M059J (cell line): ENCODE results near the gene RNGTT. TPM values are rescaled to one million over a fixed set of nuclear protein-coding genes. Genes with fewer than 3 reads are reported as not detected.

Experiments
- DNase-seq: peaks from one replicate; pipeline ENCODE4 v3.0.0-alpha.2; 2012; ENCODE audit warnings: low read depth
- total RNA-seq: library from RNA; depleted of rRNA; stranded (reverse); fragments of >200 nt; shearing (Covaris generic); gene quantifications from 2 replicates; pipeline ENCODE4 v1.2.3, GENCODE V29; 2014

Gene RNGTT
- total RNA-seq, 1 experiment from 2014 or later = 21.7 TPM

DNA sequence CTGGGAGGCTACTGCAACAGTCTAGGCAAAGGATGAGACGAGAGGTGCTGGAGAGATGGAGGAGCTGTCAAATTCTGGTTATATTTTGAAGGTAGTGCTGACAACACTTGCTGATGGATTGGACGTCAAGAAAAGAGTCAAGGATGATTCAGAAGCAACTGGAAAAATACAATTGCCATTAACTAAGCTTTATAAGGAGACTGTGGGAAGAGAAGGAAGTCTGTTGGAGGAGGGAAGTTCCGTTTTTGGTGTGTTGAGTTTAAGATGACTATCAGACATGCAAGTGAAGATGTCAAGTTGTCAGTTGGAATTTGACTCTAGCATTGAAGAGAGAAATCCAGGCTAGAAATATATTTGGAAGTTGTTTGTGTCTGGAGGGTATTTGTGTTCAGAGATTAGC lies 358.1 kb downstream of the RNGTT start:
- DNase-seq = no peak

DNA sequence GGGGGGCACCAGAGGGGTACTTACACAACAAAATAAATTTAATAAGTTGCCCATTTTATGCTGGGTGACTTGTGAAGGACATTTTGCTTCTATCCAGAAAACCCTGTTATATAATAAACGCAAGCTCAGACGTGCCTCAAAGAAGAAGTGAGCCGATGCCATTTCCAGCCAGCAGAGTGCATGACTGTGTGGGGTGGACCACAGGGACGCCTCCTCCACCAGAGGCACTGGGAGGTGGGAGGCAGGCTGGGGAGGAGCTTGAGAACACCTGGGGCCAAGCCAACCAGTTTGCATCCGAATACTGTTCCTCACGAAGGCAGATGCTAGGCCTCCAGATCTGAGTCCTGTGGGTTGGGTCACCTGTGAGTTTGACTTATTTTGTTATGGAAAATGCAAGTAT lies 363.8 kb downstream of the RNGTT start:
- DNase-seq = no peak

DNA sequence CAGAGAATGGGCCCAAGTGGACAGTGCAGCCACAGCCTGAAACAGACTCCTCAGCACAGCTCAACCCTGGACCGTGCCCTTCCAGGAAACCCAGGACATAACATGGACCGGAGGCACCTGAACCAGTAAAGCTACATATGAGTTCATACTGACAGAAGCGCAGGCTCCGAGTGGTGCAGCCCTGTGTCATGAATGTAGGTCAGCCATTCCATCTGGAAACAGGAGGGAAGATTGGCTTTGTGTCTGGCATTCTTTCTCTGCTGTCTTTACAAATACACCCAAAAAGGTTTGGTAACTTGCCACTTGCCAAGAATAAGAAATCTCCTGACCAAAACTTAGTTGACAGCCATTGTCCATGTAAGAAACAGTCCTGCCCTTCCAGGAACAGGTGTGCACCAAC lies 366.6 kb downstream of the RNGTT start:
- DNase-seq = no peak

DNA sequence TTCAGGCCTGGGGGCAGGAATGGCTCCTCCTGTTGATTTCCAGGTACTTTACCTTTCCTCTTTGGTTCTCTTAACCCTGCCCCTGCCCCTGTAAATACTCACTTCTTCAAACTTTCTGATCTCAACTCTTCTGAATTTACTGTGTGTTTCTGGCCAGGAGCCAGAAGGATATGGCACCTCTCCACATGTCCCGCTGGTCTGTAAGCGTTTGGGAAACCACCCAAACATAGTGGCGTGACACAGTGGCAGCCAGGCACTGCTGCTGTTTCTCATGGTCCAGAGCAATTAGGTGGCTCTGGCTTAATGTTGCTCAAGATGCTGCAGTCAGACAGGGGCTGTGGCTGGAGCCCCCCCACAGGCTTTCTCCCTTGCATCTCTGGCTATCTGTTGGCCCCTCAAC lies 374.5 kb downstream of the RNGTT start:
- no peak for DNase-seq

DNA sequence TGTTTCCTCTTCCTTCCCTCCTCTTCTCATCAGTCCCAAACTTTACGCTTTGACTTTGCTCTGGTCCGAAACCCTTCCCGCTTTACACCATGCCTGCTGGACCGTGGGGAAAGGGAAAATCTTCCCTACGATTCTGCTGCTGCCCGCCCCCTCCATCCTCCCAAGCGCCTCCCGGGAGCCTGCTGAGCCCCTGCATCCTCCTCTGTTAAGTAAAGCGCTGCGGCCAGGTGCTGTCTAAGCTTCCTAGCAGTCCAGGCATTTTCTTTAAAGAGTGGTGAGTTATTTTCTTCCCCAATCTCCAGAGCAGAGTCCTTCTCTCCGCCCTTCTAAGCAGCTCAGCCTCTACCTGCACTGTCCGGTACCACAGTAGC lies 376.3 kb downstream of the RNGTT start:
- no peak for DNase-seq

DNA sequence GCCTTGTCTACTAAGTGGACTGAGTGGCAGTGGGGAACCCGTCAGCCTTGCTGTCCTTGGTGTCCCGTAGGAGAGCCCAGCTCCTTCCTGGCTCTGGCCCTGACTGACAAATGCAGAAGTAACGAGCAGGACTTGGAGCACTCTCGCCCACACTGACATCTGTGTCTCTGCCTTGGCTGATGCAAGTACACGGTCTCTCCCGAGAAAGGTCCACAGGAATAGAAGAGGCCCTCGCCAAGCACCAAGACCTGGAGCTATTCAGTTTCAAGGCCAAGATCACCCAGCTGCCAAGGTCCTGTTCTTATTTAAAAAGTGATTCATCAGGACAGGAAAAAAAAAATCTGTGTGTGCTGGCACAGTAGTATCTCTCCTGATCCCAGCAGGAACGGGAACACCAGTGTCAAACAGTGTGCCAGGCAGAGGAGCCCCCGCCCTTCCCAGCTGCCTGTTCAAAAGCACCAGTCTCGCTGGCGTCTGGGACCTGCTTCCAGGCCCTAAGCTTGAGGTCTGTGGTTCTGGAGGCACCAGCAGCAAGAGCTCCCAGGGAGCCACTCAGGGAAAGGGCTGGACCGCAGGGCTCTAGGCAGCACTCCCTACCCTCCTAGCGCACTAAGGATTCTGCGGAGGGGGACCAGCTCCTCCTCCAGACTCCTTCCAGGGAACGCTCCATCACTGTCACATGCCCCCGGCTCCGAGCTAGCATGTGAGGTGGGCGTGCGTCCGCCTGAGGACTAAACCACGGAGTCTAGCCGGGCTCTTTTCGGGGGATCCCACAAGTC lies 376.9 kb downstream of the RNGTT start:
- no peak for DNase-seq

DNA sequence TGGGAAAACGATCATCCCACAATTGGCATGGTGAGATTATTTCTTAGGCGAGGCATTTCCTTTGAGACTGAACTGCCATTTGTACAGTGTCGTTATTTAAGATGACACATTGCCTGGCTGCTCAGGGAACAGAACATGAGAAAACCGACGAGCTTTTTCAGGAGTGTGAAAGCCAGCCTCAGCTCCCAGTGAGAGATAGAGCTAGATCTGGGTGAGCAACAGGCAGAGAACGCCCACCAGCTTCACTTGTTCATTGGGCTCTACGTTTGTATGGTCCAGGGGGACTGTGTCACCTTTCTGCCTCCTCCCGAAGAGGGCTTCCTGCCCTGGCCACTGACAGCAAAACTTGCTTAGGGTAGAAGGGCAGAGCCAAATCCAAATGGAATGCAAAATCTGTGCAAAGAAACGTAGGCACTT lies 378.1 kb downstream of the RNGTT start:
- DNase-seq = no peak

DNA sequence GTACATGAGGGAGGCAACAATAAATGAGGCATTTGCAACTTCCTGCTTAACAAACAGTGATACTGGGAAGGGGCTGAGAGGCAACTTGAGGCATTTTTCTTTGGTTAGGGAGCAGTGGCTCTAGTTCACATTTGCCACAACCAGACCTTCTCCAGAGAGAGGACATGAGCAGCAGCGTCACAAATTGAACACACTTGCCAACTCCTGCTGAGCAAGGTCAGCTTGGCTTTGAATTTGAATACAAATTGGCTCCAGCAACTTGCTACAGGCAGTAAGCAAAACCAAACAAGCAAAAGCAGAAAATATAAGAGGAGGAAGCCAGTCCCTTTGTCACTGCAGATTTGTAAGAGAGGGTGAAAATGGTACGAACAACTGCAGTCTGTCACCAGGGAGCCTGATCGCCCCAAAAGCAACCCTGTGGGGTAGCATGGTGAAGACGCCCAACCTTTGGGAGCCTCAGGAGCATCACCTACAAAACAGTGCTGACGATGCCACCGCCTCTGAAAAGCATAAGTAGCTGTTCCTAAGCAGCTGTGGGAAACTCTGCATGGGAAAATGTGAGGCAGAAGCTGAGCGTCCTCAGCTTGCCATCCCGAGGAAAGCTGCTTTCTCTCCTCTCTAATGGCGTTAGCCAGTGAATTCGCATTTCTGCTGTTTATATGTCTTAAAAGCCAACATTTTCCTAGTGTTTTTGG lies 378.7 kb downstream of the RNGTT start:
- no peak for DNase-seq

DNA sequence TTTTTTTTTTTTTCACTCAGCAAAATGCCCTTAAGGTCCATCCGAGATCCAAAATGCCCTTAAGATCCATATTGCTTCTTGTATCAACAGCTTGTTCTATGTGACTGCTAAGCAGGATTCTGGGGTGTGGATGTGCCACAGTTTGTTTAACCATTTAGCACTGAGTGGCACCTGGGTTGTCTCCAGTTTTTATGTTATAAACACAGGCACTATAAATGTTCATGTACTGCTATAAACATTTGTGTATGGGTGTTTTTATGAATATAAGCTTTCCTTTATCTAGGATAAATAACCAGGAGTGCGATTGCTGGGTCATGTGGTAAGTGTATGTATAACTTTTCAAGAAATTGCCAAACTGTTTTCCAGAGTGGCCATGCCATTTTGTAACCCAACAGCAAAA lies 386.0 kb downstream of the RNGTT start:
- DNase-seq = no peak

DNA sequence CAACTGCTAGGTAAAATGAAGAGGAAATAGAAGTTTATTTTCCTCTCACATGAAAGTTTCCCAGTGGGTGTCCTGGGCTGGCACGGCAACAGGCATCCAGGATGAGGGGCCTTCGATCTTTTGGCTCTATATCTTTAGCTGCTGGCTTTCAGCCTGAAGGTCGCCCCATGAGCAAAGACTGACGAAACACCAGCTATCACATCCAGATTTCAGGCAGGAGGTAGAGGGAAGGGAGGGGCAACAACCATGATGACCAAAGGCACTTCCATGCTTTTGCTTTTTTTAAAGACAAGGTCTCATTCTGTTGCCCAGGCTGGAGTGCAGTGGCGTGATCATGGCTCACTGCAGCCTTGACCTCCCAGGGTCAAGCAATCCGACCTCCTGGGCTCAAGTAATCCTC lies 387.9 kb downstream of the RNGTT start:
- DNase-seq = no peak

DNA sequence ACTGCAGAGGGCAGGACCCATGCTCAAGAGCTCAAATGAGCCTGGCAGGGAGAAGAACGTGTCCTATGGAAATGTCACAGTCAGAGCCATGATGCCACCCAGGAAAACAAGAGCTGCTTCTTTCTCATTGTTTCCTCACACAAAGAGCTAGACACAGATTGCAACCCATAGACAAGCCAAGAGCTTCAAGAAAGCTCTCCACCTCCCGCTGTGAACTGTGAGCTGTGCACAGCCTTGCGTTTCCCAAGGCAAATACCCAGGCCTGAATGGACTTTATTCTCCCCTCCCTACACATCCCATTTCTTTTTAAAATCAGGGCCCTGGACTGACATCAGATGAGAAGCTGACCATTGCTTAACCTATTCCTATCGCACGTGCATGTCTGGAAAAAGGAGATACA lies 388.8 kb downstream of the RNGTT start:
- DNase-seq = no peak

DNA sequence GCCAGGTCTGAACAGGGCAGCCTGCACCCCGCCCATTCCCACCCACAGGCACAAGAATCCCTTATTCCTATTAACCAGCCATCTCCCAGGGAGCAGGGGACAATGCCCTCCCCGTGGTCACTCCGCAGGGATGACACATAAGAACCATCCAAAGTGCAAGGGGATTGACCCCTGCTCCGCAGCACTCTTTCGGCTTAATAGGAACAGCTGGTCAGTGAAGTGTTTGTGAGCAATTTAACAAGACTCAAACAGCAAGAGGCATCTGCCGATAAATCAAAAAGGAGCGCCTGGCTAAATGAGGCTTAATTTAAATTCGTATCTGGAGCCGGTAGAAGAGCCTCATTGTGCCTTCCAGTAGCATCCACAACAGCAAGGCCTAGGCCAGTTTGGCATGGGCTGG lies 389.4 kb downstream of the RNGTT start:
- DNase-seq = no peak

DNA sequence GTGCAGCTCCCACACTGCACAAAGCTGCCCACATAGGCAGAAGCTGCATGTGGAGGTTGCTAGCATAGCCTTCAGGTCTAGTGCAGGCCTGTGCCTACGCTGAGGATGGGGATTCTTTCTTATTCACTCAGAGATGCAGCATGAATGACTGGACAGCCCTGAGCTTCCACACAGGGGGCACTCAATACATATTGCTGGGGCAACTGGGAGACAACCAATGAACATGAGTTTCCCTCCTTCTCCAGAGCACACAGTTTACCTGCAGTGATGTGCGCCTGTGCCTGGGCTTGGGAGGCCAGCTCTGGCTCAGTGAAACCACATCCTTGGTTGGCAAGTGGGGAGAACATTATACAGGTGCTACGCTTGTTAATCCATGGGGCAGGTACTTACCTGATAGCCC lies 389.9 kb downstream of the RNGTT start:
- DNase-seq = no peak

DNA sequence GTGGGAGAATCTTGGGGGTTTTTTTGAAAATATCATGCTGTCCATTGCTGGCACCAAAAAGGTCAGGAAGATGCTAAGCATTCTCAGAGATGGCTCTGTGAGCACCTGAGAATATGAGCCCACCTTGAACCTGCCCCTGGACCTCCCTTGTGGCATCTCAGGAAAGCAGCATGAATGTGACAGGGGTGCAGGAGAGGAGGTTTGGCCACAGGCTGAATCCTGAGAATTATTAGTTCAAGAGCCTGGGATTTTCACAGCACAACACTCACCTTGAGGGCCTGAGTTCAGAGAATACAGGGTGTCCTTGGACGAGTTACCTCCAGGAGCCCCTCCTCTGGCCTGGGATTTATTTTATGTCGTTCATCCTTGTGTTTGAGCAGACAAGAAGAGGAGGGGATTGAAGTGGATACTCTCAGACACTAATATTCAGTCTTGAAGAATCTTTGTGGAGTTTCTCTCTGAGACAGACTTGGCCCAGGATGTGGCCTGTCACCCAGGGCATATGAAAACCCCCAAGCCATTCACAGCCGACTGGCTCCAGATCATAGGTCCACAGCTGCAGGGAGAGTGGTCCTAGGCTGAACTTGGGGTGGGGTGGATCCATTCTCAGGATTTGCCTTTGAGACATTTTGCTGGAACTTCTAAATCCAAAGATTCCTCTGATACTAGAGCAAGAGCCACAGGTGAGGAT lies 390.8 kb downstream of the RNGTT start:
- DNase-seq = no peak

DNA sequence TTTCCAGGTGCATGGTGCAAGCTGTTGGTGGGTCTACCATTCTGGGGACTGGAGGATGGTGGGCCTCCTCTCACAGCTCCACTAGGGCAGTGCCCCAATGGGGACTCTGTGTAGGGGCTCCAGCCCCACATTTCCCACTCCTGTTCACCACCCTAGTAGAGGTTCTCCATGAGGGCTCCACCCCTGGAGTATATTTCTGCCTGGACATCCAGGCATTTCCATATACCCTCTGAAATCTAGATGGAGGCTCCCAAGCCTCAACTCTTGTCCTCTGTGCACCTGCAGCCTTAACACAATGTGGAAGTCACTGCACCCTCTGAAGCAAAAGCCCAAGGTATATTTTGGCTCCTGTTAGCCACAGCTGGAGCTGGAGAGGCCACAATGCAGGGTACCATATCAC lies 393.5 kb downstream of the RNGTT start:
- no peak for DNase-seq

DNA sequence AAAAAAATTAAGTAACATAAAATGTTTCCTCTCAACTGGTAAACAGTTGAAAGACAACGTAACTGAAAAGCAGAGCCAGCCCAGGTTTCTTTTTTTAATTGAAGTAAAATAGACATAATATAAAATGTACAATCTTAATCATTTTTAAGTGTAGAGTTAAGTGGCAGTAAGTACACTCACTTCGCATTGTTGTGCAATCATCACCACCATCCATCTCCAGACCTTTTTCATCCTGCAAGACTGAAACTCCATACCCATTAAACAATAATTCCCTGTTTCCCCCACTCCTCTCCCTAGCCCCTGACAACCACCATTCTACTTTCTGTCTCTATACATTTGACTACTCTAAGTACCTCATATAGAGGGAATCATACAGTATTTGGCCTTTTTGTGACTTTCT lies 395.7 kb downstream of the RNGTT start:
- no peak for DNase-seq

DNA sequence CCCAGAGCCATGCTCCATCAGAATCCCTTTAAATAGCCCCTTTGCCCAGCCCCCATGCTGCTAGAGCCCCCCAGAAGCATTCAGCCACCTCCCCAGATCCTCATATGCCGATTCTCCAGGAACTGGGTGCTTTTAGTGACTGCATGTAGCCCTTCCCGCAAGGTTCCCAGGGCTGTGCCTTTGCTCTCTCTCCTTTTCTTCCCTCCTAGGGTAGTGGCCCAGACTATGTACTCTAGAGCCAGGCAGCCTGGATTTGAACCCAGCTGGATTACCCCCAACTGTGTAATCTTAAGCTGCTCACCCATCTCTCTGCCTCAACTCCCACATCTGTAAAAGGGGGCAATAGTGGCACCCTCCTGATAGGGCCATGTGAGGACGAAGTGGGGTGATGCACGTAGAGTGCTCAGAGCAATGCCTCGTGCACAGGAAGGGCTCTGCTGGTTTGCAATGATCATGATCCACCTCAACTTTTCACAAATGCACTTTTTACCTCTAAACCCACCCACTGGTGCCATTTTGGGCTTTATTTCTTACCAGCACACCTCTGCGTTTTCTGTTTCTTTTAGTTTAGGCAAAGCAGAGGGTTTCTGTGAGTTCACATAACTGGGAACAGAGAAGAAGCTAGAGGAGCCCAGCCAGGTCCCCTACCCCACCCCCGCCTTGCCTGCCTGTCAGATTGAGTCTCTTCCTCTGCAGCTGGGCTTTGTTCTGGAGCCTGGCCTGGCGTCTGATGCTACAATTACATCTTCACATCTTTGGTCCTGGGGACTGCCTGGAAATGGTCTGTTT lies 396.5 kb downstream of the RNGTT start:
- DNase-seq = no peak

DNA sequence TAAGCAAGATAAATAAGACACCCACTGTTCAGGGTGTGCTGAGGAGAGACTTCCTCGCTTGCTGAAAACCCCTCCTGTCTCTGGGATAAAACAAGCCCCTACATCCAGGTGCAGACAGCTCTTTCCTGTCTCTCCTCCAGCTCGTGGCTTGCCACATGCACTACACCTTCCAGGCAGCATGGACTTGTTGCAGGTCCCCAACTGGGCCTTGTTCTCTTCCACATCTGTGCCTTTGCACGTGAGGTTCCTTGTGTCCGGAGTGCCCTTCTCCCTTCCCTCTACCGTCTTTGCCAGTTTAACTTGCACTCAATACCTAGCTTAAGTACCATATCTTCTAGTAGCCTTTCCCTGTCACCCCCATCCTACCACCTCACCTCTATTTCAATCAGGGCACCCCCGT lies 397.6 kb downstream of the RNGTT start:
- no peak for DNase-seq

DNA sequence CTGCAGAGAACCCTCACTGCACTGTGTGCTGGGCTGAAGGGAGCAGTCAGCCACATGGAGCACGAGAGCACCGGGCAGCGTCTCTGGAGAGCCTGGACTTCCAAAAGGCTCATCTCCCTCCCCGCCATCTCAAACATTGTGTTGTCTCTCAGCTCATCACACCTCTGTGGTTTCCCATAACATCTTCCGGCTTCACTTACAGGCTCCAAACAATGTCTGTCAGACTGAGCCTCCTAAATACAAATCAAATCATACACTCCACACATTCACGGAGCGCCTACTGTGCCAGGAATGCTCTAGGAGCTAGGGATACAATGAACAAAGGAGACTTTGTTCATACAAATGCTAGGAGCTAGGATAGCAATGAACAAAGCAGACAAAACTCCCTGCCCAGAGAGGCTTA lies 398.0 kb downstream of the RNGTT start:
- no peak for DNase-seq

DNA sequence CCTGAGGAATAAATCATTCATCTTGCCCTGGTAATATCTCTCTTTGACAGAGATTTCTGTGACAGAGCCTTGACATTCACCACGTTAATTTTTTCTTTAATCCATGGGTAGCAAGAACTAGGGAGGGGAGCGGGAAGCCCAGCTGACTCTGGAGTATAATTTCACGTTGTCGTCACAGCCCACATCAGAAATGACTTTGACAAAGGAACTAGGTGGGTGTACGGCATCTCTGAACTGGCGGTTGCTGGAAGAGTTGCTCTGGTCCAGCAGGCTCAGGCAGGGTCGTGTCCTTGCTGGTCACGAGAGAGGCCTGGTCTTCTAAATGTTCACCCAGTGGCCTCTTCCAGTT lies 400.2 kb downstream of the RNGTT start:
- DNase-seq = no peak

DNA sequence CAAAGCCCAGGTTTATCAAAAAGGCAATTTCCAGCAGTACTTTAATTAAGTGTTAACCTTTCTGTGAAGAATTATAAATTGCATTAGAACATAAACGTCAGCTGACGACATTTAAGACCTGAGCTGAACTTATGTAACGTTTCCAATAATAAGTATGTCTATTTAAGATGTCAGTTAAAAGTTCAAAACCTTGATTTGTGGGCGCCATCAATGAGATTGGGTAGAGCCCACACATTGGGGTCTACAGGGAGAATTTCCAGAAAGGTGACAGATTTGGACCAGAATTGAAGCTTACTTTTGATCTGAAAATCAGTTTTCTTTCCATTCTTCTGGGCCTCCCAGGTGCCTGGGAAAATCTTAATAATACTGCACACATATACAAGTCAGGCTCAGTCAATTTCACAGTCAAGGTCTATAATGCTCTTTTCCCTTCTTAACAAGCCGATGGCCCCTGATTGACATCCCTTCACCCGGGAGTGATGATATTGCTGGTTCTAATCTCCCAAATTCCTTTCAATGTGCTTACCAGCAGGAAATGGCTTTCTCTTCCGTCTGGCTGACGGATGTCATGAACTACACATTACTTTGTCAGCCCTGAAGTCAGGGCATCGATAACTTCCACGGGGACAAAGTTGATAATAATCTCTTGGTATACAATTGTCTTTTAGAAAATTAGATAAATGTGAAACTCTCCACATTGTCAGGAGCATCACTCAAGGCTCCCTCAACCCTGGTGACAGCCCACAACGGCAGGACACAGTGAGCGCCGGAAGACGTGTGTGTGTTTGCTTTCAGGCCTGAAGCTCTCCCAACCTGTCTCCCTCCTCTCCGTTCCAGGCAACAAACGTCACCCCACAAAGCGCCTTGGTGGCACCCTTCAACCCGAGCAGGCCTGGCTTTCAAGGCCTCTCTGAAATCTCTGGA lies 400.8 kb downstream of the RNGTT start:
- DNase-seq = no peak
